Suppressor macrophage treated with lipopolysaccharide for 4 hours (primary cell): ENCODE measurements around the gene CHIC1.
"Not testable (repeated sequence)": the region's sequence is repeated elsewhere in the genome, so short reads cannot be mapped to it uniquely, and the experiment has no call there.

Experiments
- DNase-seq: peaks from one replicate; pipeline ENCODE4 v3.0.0-alpha.2; 2020

CHIC1 gene

DNA sequence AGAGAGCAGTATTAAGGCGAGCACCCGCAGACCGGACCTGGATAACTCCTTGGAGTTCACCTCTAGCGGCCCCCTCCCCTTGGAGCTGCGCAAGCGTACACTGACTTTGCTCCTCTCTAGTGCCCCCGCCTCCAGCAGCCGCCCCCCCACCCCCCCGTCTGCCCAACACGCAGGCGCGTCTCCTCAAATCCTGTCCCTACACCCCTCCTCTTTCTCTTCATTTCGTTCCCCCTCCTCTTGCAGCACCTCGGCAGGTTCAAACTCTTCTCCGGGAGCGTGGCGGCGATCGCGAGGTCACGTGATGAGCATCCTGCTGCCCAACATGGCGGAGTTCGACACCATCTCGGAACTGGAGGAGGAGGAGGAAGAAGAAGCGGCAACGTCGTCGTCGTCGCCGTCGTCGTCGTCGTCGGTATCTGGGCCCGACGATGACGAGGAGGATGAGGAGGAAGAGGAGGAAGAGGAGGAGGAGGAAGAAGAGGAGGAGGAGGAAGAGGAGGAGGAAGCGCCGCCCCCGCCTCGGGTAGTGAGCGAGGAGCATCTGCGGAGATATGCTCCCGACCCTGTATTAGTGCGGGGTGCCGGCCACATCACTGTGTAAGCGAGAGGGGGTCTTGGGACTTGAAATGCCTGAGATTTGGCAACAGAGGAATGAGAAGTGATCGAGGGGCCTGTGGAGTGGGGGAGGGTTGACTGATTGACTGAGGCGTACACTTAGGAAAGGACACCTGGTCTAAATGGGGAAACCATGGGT lies at the start of gene CHIC1:
TSS of gene CHIC1 (plus strand) at position 214 of the 754 bp plus-strand sequence. CDS start at position 302, 88 bp downstream.
- peak; percentile 10 for DNase-seq

DNA sequence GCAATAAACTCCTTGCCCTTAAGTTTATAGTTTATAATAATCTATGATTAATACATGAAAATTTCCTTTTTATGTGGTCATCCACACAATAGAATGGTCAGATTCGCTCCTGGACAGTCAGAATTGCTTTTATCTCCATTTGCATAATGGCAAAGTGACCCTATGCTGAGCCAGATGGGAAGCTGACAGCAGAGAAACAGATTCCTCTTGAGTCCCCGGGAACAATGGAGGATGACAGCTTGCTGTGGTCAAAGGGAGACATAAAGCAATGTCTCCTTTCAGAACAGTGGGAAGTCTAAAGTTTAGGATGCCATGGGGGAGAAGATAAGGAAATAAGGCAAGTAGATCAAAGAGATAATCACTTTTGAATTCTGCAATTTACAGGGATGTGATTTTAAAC lies 40.2 kb upstream of the CHIC1 start:
- not testable (repeated sequence) for DNase-seq

DNA sequence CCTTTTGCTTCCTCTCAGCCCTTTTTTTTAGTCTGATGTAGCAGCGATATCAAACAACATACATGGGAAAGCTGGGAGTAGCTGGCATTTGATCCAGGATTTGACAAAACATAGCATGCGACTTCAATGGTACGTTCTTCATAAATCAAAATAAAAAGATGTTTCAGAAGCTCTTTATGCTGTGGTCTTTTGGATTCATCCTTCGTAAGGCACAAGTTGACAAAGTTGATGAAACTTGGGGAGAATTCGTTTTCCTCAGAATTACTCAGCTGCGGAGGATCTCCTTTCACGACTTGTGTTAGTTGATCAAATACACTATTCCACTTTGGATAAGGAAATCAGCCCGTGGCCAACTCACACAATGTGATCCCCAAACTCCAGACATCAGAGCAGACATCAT lies 38.1 kb upstream of the CHIC1 start:
- no peak for DNase-seq

DNA sequence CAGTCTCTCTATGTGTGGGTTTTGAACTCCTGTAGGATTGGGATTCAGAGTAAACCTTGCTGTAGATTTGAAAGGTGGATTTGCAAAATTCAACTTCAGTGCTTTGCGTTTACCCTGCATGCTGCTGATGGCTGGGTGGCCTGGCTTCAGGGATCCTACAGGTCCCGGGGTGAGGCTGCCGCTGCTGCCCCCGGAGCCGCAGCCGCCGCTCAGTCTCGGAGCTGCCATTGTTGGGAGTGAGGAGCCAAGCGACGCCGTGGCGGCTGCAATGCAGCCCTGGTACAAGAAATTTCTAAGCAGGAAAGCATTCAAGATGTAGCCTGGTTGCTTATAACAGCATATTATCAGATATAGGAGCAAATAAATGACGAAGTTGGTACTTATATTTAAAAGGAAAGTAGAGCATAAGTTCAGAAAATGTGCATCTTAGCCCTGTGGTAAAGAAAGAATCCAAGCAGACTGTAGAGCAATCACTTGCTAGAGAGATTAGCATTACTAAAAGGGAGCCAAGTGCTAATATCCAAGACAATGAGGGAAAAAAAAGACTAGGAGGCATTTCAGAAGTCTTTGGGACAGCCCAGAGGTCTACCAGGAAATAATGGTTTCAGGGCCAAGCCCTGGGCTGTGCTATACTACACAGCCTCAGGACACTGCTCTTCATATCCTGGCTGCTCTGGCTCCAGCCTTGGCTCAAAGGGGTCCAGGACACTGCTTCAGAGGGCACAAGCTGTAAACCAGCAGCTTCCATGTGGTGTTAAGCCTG lies 36.9 kb upstream of the CHIC1 start:
- no peak for DNase-seq

DNA sequence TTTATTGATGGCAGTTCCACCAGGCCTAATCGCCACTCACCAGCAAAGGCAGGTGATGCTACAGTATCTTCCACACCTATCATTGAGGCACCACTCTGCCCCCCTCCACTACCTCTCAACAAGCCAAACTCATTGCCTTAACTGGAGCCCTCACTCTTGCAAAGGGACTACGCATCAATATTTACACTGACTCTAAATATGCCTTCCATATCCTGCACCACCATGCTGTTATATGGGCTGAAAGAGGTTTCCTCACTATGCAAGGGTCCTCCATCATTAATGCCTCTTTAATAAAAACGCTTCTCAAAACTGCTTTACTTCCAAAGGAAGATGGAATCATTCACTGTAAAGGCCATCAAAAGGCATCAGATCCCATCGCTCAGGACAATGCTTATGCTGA lies 31.3 kb upstream of the CHIC1 start:
- DNase-seq = not testable (repeated sequence)

DNA sequence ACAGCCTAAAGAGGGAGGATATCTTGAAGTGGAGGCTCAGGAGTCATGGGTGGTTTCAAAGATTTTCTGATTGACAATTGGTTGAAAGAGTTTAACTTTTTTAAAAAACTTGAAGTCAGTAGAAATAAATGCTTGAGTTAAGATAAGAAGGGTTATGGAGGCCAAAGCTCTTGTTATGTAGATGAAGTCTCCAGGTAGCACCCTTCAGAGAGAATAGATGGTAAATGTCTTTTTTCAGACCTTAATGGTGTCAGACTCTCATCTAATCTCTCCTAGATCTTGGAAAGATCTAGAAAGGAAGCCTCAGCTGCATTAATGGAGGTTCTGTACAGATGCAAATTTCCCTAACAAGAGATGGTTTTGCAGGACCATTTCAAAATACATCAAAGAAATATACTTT lies 6.8 kb upstream of the CHIC1 start:
- DNase-seq = no peak

DNA sequence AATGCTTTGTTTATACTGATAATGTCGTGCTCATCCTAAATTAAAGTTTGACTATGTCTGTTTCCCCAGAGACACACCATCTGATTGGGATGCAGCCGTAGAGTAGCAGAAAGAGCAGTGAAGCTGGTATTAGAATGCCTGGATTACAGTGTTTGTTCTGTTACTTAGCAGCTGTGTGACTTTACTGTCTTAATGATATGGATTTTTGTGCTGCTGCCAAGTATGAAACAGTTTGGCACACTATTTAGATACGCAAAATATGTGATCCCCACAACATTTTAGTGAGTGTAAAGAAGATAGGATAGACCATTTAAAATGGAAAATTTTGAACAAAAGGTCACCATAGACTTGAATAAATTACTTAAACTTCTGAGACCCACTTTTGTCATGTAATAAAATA lies 1.2 kb upstream of the CHIC1 start:
- DNase-seq = no peak

DNA sequence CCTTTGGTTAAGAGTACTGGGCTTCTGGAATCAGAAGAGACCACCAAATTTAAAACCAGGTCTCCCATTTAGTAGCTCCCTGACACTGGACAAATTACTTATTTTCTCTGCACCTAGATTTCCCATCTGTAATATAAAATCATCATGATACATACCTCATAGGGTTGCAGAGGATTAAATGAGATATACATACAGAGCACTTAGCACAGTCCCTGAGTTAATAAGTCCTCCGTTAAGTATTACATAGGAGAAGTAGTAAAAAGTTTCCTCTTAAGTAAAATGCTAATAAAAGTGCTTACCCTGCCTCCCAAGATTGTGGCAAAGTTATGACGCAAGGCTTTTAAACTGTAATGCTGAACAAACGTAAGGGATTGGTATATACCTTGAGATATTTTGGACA lies 539 bp upstream of the CHIC1 start:
- no peak for DNase-seq

DNA sequence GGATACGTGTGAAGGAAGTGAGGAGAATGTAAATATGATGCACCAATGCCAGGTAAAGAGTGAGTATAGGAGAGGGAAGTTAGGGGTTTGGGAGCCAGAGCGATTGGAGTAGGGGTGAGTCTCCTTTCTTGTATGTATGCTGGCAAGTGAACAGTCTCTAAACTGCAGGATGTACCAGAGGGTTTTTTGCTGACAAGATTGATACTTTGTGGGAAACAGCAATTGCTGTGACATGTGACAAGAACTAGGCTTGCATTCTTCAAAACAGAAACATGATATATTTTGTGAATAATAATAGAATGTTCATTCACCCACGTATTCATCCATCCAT lies 706 bp downstream of the CHIC1 start:
- DNase-seq = no peak

DNA sequence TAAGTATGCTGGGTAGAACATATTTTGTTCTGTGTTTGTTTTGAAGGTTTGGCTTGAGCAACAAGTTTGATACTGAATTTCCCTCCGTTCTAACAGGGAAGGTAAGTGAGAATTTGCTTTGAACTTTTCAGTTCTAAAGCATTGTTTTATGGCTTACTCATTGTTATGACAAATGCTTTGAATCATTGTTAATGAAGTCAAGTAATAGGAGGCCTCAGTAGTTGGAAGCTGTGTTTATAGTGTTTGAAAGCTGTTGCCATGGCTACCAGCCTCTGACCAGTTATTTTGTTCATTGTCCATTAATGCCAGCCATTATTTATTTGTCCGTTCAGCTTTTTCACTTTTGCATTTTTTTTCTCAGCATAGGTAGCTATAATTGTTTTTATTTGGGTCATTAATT lies 14.4 kb downstream of the CHIC1 start:
- no peak for DNase-seq

DNA sequence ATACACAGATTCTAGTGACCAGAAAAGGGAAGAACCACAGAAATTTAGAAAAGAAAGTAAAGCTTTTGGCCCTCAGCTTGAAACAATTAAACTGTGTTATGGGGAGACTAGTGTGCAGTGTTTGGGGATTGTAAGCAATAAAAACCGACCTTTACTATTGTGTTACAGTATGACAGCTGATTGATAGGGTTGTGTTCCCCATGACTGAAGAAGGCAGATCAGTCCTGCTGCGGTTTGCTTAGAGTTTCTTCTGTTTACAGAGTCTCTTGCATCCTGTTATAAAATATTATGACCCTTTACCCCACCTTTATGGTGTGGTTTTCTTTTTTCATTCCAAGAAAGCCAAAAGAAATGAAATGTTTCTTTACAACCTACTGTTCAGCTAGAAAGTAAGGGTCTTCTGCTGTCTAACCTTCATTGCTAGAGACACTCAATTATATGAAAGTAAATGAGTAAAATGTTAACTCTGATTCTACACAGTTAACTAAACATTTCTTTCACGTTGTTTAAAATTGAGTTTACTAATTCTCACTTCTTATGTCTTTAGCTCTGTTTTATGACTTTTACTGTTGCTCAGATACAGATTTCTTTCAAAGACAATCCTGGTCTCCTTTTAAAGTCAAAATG lies 18.1 kb downstream of the CHIC1 start:
- DNase-seq = no peak

DNA sequence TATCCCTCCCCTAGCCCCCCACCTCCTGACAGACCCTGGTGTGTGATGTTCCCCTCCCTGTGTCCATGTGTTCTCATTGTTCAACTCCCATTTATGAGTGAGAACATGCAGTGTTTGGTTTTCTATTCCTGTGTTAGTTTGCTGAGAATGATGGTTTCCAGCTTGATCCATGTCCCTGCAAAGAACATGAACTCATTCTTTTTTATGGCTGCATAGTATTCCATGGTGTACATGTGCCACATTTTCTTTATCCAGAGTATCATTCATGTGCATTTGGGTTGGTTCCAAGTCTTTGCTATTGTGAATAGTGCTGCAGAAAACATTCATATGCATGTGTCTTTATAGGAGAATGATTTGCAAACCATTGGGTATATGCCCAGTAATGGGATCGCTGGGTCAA lies 34.8 kb downstream of the CHIC1 start:
- not testable (repeated sequence) for DNase-seq

DNA sequence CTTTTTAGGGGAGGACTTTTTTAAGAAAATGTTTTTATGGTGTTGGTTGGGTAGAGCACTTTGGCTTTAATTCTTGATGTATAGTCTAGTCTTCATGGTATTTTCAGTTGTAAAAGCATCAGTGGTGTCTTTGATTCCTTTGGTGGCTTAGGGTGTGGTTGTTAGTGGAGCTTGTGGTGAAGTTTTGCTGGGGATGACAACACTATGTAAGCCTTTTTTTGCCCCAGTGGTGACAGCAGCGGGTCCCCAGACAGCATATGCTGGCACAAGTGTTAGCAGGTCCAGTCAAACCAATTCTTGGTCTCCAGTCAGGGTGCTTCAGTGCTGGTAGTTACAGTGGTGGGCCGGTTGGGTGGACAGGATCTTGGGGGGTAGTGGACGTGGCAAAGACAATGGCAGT lies 52.0 kb downstream of the CHIC1 start:
- no peak for DNase-seq

DNA sequence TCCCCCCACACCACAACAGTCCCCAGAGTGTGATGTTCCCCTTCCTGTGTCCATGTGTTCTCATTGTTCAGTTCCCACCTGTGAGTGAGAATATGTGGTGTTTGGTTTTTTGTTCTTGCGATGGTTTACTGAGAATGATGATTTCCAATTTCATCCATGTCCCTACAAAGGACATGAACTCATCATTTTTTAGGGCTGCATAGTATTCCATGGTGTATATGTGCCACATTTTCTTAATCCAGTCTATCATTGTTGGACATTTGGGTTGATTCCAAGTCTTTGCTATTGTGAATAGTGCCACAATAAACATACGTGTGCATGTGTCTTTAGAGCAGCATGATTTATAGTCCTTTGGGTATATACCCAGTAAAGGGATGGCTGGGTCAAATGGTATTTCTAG lies 78.7 kb downstream of the CHIC1 start:
- DNase-seq = not testable (repeated sequence)

DNA sequence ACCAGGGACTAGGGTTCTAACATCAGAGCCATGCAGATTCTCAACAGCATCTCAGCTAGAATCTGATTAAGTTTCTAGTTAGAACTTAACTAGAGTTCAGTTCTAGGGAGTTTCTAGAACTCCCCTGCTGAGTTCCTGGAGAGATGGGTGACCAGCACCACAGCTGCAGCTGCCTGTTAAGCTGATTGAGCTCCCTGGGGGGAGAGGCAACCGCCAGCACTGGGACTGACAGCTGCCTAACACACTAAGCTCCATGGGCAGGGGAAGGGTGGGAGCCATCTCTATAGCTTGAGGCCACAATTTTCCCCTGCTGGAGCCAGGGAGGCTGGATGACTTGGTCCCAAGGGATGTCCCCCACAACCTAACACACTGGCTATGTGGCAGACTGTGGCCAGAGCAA lies 84.2 kb downstream of the CHIC1 start:
- DNase-seq = no peak

DNA sequence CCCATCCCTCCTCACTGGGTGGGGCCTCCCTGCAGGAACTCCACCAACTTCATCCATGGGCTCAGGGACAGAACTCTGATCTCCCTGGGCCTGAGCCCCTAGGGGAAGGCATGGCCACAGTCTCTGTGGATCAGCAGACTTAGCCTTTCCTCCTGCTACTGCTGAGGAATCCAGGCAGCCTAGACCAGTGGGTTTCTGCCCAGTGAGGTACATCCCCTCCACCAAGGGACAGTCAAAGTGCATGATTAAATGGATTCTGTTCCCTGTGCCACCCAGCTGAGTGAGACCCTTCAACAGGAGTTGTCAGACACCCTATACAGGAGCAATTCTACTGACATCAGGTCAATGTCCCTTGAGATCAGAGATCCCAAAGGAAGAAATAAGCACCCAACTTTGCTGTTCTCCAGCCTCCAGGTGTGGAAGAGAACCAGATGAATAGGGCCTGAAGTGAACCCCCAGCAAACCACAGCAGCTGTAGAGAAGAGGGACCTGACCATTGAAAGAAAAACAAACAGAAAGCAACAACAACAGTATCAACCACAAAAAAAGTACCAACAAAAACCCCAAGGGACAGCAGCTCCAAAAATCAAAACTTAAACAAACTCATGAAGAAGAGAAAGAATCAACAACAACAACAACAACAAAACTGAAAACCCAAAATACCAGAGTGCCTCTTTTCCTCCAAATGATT lies 84.8 kb downstream of the CHIC1 start:
- no peak for DNase-seq

DNA sequence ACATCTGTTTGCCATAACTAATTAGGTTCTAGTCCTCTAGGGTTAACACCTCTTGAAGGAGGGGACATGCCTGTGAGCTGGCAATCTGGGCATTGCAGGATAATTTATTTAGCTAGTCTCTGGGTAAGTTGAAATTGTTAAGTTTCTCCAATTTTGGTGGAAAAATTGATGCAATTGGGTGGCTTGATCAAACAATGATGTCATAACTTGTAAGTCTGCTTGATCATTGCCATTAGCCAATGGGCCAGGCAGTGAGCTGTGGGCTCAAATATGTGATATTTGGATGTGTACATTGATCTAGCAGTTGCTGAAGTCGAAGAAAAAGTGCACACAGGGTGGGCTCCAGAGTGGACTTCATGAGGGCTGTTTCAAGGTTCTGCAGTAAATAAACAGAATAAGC lies 98.3 kb downstream of the CHIC1 start:
- DNase-seq = not testable (repeated sequence)

DNA sequence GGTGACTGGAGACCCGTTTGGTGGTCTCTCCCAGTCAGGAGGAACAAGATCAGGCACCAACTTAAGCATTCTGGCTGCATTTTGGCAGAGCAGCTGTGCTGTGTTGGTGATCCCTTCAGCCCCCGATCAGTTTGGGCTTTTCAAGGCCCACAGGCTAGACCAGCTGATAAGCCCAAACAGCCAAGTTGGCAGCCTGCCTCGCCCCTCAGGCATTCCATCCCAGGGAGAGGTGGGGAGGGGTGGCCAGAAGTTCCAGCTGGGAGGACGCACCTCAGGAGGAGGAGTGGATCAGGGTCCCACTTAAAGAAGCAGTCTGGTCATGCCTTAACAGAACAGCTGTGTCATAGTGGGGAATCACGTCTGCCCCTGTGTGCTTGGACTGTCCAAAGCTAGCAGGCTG lies 105.8 kb downstream of the CHIC1 start:
- DNase-seq = no peak

DNA sequence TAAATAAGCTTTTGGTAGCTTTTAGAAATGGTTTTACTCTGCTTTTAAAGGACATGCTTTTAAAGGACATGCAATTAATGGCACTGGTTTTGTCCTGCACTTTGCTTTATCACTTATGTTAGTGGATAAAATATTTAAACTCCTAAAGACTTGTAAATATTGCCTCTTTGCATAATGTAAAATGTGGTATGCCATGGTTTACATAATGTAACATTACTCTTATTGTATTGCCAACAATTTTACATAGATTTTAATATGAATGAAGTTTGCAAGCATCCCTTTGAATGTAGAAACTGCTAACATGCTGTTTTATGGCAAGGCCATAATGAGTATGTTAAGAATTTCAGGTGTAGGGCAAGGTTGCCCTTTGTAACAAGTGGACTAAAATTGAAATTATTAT lies 118.4 kb downstream of the CHIC1 start:
- DNase-seq = no peak

DNA sequence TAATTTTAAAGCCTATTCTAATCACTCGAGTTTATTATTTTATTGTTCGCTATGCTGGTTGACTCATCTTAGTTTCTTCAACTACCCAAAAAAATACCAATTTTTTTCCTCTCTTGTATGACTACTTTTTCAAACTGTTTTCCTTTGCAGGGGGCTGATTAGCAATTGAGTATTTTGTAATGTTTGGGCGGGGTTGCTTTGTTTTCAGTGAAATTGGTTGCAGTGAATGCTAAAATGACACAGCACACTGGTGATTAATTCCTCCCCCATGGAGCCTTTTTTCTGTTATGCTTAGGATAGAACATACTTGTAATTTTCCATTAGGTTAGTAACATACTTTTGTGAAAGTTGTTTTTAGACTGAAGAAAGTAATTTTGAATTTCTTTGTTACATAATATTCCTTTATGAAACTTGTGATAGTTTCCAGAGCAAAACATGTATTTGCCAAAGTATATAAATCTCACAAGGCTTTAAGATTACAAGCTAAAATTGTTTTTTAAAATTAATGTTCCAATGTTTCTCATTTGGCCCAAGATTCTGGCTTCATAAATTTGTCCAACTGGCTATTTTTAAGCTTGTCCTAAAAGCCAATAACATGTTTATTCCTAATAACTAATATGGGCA lies 120.4 kb downstream of the CHIC1 start:
- no peak for DNase-seq

DNA sequence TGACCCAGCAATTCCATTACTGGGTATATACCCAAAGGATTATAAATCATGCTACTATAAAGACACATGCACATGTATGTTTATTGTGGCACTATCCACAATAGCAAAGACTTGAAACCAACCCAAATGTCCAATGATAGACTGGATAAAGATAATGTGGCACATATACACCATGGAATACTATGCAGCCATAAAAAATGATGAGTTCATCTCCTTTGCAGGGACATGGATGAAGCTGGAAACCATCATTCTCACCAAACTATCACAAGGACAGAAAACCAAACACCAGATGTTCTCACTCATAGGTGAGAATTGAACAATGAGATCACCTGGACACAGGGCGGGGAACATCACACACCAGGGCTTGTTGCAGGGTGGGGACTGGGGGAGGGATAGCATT lies 144.0 kb downstream of the CHIC1 start:
- not testable (repeated sequence) for DNase-seq

DNA sequence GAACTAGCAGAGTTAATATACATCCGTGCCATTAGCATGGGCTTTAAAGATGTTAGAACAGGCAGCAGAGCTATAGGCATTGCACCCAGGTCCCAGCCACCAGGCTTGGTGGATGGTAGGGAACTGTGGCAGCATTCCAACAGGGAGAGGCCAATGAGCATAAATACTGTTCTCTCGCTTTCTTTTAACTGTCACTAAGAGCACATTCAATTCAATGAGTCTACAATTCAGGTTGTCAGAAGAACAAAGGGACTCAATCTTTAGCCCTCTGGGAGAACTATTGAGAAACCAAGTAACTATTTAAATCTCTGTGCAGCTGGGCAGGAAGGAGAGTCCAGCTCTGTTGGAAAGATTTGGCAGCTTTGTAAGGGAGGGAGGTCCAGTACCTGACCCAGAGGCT lies 165.6 kb downstream of the CHIC1 start:
- DNase-seq = no peak
